HG02798 (cell line): ENCODE results near the gene EFNA4.
A peak's percentile ranks its signal among the peaks of the same experiment; 100 is the strongest.

Experiments used
- ATAC-seq: cut with Tn5 transposase; IDR thresholded peaks from one replicate; pipeline ENCODE4 v1.9.1; 2021; ENCODE audit warnings: mild to moderate bottlenecking; ENCODE audit not compliant: unreplicated experiment, poor library complexity

EFNA4 gene

GRCh38 chr1:155032886-155033285, 30.7 kb upstream of the EFNA4 start:
- ATAC-seq, result no peak

GRCh38 chr1:155033524-155033923, 30.0 kb upstream of the EFNA4 start, which contains the start of the genes DCST1 and DCST2:
Gene DCST1 (plus strand): TSS chr1:155033824. CDS start chr1:155034037, 213 bp downstream.
Gene DCST2 (minus strand): TSS chr1:155033781. CDS start chr1:155033701, 80 bp downstream.
- ATAC-seq, result no peak

GRCh38 chr1:155034318-155035208, 29.0 kb upstream of the EFNA4 start:
- no peak for ATAC-seq

GRCh38 chr1:155035936-155036335, 27.6 kb upstream of the EFNA4 start:
- ATAC-seq, result no peak

GRCh38 chr1:155037043-155037442, 26.5 kb upstream of the EFNA4 start:
- no peak for ATAC-seq

GRCh38 chr1:155037851-155038441, 25.6 kb upstream of the EFNA4 start:
- no peak for ATAC-seq

GRCh38 chr1:155038602-155039307, 24.8 kb upstream of the EFNA4 start:
- no peak for ATAC-seq

- ATAC-seq, result no peak
These were observed 24.3 kb upstream of the EFNA4 start for GRCh38 chr1:155039308-155039669.

- no peak for ATAC-seq
These were observed 23.0 kb upstream of the EFNA4 start for GRCh38 chr1:155040358-155041093.

GRCh38 chr1:155042789-155043188, 20.8 kb upstream of the EFNA4 start:
- ATAC-seq, result no peak

GRCh38 chr1:155043301-155043702, 20.2 kb upstream of the EFNA4 start:
- ATAC-seq, result no peak

GRCh38 chr1:155043793-155044192, 19.7 kb upstream of the EFNA4 start:
- no peak for ATAC-seq

- no peak for ATAC-seq
These were observed 19.2 kb upstream of the EFNA4 start for GRCh38 chr1:155044365-155044764.

- peak; percentile 66 for ATAC-seq
These were observed 18.5 kb upstream of the EFNA4 start for GRCh38 chr1:155044812-155045657.

- no peak for ATAC-seq
These were observed 14.8 kb upstream of the EFNA4 start for GRCh38 chr1:155048449-155049334.

- ATAC-seq, result no peak
These were observed 13.6 kb upstream of the EFNA4 start for GRCh38 chr1:155049651-155050559.

- peak; percentile 74 for ATAC-seq
These were observed 12.8 kb upstream of the EFNA4 start, which contains the start of gene ADAM15 for GRCh38 chr1:155050560-155051341. Gene ADAM15 (plus strand): TSS chr1:155051316. CDS start chr1:155051387, 71 bp downstream.
